ENCODE data around the gene VPS39.

The VPS39 gene

DNA sequence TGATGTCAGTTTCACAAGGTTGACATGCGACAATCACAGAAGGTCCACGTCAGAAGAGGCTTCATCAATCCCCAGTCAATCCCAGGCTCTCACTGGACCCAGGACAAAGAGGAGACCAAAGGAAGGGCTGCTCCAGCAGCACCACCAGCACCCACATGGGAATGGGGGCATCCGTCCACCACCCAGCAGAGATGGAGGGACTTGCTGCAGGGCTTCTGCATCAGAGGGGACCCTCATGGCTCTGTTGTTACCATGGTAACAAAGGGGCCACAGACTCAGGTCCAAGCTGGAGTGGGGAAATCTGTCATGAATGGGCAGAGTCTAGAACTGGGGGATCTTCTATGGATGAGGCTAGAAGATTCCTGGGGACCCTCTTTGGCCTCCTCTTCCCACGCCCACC is 64.7 kb downstream of the VPS39 start:
- no peak for DNase-seq

GRCh38 chr15:42141795-42142667 is 66.1 kb downstream of the VPS39 start:
- DNase-seq = no peak

DNA sequence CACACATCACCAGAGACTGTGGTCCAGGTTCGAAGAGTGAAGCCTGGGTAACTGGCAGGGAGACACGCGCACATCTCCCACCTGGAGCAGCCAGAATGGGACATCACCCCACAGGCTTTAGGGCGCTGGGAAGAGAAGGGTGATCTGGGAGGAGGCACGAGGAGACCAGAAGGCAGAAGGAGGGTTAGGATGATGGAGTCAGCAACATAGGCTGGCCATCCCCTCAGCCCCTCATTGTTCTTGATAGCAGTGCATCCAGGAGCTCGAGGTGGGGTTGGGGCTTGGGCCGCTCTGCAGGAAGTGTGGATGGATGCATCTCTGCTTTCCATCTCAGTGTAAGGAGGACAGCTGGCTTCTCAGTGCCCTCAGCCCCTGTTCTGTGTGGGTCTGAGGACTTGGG is 66.9 kb downstream of the VPS39 start:
- DNase-seq = no peak

DNA sequence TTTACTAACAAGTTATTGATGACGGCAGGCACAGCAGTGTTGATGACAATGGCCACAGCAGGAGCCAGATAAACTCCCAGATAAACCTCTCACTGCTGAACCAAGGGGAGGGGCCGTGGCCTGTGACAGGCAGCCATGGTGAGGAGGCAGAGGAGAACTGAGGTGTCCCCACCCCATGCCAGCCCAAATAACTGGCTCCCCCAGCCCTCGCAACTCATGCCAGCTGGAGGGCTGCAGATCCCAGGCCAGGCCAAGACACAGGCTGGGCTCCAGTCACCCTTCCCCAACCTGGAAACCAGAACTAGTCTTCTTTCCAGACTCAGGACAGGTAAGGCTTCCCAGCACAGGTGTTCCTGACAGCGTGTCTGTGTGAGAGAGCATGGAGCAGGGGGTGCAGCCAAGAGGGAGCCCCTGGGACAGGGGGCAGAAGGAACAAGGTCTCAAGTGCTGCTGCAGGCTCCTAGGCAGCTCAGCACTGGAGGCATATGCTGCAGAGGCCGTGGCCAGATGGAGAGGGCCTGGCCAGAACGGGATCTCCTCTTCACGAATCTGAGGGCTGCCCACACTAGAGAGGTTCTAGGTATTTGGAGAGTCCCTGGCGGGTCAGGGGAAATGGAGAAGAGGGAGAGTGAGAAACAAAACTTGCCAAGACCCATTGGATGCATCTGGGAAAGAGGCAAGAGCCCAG is 67.6 kb downstream of the VPS39 start:
- DNase-seq = no peak

- DNase-seq = no peak
Observed at GRCh38 chr15:42139596-42139995, 68.5 kb downstream of the VPS39 start.

DNA sequence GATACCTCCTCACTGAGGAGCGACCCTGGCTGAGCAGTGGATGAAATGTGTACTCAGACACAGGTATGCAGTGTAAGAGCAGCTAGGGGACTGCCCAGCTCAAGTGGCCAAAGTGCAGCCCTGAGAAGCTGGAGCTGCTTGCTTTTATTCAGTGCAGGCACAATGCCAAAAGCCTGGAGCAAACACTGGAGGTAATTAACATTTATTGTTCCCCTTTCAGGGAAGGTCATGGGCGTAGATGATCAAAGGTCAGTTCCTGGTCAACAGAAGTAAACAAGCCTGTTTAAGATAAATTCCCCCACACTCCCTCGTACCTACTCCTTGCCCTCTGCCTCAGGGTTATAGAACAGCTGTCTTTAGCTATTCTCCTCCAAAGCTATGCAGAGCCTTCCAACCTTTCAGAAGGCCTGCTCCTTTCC is 69.1 kb downstream of the VPS39 start:
- no peak for DNase-seq

DNA sequence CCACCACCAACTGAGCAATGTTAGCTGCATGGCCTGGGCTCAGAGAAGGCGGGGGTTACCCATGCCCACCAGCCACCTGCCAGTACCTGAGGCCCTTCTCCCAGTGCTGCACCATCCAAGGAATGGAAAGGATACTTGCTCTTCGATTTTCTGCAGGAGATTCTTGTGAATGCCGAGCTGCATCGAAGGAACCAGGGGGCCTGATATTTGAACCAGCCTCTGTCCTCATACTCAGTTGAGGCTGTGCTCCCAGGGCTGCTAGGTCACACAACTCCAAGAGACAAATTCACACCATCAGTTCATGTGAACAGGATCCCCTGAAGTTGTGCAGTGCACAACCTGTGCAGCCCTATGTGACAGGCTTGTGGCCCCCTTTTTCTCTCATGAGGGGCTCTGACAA is 69.7 kb downstream of the VPS39 start:
- DNase-seq = no peak

- DNase-seq = peak; percentile 84
Observed at GRCh38 chr15:42137461-42138261, 70.4 kb downstream of the VPS39 start.

- DNase-seq = no peak
Observed at GRCh38 chr15:42136513-42136912, 71.6 kb downstream of the VPS39 start.

DNA sequence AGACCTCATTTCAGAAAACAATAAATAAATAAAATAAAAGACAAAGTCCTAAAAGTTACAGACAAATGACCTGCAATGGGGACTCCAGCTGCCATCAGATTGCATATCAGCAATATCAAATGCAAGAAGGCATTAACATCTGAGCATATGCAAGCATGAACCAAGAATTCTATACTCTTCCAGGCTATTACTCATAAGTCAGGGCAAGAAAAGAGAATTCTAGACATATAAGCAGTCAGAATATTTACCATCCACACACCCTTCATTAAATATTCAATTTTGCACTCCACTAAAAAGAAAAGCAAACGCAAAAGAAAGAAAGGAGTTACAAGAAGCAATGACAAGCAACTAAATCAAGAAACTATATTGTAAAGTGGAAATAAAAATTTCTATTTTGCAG is 72.8 kb downstream of the VPS39 start:
- DNase-seq = no peak

GRCh38 chr15:42134617-42135245 is 73.4 kb downstream of the VPS39 start:
- DNase-seq = no peak

GRCh38 chr15:42133886-42134502 is 74.1 kb downstream of the VPS39 start:
- peak; percentile 46 for DNase-seq

- no peak for DNase-seq
Observed at GRCh38 chr15:42133356-42133755, 74.7 kb downstream of the VPS39 start.

DNA sequence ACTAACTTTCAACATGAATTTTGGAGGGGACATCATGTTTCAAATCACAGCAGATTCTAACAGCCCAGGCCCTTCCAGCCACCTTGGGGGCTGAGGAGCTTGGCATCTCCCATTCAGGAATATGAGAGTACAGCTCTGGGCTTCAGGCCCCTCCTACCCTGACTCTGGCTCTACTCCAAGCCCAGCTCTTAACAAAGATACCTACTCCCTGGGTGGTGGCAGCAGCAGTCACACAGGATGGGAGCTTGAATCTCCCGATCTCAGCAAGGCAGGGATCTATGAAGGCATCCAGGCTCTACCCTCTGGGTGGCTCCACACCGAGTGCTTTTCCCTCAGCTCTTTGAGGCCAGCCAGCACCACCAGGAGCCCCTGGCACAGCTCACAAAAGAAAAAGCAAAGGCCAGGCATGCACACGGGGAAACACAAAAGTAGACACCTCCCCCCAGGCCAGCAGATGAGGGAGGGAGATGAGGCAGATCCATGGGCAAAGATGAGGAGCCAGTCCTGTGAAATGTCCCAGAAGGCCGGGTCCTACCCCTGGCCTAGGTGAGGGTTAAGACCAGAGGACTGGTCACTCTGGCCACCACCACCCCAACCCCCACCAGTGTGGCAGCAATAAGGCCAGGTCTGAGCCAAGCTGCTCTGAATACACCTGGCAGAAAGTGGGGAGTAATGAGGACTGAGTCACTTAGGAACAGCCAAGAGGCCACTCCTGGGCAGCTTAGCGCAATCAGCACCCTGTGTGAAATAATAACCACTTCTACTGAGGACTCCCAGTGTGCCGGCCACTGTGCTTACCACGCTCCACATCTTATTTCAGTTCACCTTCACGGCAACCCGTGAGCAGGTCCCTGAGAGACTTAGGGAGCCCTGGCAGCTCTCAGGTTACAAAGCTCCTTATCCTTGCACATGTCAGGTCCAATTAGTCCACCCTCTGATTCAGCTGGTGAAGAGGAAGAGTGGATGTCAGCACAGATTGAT is 76.0 kb downstream of the VPS39 start:
- DNase-seq = peak; percentile 91

DNA sequence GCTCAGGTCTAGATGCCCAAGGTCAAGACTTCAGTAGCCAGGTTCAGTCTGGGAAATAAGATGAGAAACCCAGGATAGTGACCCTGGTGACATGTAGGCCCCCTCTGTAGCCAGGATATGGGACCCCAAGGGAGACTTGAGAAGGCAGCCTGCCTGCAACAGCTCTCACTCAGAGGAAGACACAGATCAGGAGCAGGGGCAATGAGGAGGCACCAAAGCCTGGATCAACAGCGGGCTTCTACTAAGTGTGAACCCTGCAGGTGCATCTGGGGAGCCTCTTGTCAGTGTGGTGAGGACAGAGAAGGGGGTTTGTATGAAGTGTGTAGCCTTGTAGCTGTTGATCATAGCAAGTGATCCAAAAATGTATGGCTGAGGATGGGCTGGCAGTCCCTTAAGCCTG is 77.1 kb downstream of the VPS39 start:
- DNase-seq = no peak

DNA sequence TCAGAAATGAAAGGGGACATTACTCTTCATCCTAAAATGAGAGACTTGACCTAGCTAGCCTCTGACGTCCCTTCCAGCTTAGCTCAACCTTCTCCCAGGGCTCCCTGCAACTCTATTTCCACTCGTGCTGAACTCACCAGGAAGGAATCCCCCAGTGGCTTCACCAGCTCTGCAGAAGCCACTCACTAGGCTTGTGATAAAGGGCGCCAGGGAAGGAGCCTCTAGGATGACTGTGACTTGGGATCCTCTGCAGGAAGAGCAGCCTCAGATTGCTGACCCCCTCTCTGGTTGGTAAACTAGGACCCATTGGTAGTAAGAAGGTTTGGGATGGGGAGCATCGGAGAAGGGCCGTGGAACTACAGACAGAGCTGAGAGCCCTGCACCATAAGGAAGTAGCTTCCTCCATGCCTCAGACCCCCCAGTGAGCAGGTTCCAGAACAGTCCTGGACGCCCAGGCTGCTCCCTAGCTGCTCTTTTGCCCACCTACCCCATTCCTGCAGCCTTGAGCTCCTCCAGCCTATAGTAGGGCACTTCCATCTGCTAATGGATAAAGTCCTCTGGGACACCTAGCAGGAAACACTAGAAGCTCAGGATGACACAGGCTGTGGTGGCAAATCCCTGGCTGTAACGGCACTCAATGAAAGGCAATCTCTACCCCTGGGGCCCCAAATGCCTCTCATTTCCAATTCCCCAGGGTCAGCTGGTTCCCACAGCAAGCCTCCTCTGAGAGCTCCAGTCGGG is 77.7 kb downstream of the VPS39 start:
- DNase-seq = peak; percentile 83

DNA sequence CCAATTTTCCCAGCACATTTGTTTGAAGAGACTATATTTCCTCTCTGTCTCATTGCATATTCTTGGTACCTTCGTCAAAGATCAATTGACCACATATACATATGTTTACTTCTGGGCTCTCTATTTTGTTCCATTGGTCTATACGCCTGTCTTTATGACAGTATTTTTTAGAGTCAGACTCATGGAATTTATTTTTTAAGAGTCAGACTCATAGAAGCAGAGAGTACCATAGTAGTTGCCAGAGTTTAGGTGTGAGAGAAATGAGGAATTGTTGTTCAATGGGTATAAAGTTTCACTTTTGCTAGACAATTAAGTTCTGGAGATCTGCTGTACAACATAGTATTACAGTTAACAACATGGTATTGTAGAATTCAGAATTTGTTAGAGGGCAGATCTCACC is 78.7 kb downstream of the VPS39 start:
- no peak for DNase-seq

DNA sequence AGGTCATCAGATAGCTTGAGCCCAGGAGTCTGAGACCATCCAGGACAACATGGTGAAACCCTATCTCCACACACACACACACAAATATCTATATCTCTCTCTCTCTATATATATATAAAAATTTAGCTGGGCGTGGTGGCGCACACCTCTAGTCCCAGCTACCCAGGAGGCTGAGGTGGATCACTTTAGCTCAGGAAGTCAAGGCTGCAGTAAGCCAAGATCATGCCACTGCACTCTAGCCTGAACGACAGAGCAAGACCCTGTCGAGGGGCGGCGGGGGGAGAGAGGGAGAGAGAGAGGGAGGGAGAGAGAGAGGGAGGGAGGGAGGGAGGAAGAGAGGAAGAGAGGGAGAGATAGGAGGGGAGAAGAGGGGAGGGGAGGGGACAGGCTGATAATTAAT is 79.6 kb downstream of the VPS39 start:
- DNase-seq = no peak

- DNase-seq = no peak
Observed at GRCh38 chr15:42123546-42123945, 84.6 kb downstream of the VPS39 start.

DNA sequence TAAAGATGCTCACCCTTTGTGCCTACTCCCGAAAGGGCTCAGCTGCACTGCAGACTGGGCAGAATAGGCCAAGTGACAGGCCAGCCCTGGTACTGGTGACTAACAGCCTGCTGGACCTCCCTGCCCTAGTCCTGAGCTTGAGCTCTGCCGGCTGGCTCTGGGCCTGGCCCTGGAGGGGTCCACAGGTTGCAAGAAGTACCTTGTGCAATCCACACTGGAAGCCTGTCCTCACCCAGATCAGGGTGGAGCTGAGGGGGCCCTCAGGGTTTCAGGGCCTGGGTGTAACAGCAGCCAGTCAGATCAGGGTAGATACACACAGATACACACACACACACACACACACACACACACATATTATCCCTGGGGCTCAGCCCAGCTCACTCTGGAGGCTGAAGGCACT is 86.4 kb downstream of the VPS39 start:
- no peak for DNase-seq

GRCh38 chr15:42121021-42121420 is 87.1 kb downstream of the VPS39 start:
- no peak for DNase-seq

Measured in NCI-H2171 treated with DMSO at 0.1 percent for 48 hours (cell line).